Measurements from ENCODE around the gene CDV3.
"Not testable (repeated sequence)": the region's sequence is repeated elsewhere in the genome, so short reads cannot be mapped to it uniquely, and the experiment has no call there.

The CDV3 gene

GRCh38 chr3:133573629-133574194 lies at the start of gene CDV3:
Gene CDV3 (plus strand): TSS chr3:133573686. CDS start chr3:133574045, 359 bp downstream.
- DNase-seq: no peak

DNA sequence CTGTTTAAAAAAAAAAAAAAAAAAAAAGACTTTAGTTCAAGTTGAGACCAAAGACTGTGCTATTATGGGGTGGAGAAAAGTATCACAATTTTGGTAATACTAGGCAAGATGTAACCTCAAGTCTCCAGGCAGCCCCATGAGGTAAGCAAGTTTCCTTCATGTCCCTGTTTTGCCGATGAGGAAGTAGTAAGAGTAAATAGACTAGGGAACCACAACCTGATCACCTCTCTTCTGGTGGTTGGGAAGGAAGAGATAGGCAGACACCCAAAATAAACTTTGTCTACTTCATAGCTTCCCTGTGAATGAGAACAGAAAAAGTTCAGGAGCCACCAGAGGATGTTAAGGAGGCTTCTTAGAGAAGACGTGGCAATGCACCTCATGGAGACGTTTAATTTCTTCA lies 49.7 kb upstream of the CDV3 start:
- DNase-seq: not testable (repeated sequence)

- no peak for DNase-seq
These were observed 48.1 kb upstream of the CDV3 start for GRCh38 chr3:133525435-133525834.

- DNase-seq: no peak
These were observed 46.3 kb upstream of the CDV3 start for GRCh38 chr3:133527081-133527715.

GRCh38 chr3:133529809-133530208 lies 43.7 kb upstream of the CDV3 start:
- DNase-seq: no peak

GRCh38 chr3:133531981-133532380 lies 41.5 kb upstream of the CDV3 start:
- DNase-seq: no peak

DNA sequence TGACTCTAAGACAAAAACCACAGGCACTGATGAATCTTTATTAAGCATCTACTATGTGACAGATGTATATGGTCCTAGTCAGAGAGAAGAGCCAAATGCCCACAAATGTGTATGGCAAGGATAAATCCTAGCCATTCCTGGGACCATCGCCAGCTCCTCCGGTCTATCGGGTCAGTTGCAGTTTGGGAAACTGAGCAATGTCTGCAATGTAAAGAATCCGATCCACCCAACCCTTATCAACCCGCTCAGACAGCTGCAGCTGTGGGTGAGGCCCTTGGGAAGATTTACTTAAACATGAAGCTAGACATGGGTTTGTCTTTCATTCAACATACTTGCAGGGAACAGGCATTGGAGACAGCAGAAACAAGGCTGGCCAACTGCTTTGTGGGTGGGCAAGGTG lies 40.5 kb upstream of the CDV3 start:
- DNase-seq: no peak

- no peak for DNase-seq
These were observed 37.3 kb upstream of the CDV3 start for GRCh38 chr3:133535971-133536881.

DNA sequence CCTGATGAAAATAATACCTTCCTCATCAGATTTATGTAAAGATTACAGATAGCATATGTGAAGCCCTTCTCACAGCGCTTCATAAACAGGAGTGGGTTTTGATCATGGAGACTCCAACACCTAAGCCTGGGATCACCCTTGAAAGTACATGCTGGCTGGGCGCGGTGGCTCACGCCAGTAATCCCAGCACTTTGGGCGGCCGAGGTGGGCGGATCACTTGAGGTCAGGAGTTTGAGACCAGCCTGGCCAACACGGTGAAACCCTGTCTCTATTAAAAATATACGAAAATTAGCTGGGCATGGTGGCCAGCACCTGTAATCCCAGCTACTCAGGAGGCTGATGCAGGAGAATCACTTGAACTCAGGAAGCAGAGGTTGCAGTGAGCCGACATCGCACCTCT lies 36.4 kb upstream of the CDV3 start:
- DNase-seq: not testable (repeated sequence)

- DNase-seq: no peak
These were observed 35.3 kb upstream of the CDV3 start for GRCh38 chr3:133538154-133538553.

DNA sequence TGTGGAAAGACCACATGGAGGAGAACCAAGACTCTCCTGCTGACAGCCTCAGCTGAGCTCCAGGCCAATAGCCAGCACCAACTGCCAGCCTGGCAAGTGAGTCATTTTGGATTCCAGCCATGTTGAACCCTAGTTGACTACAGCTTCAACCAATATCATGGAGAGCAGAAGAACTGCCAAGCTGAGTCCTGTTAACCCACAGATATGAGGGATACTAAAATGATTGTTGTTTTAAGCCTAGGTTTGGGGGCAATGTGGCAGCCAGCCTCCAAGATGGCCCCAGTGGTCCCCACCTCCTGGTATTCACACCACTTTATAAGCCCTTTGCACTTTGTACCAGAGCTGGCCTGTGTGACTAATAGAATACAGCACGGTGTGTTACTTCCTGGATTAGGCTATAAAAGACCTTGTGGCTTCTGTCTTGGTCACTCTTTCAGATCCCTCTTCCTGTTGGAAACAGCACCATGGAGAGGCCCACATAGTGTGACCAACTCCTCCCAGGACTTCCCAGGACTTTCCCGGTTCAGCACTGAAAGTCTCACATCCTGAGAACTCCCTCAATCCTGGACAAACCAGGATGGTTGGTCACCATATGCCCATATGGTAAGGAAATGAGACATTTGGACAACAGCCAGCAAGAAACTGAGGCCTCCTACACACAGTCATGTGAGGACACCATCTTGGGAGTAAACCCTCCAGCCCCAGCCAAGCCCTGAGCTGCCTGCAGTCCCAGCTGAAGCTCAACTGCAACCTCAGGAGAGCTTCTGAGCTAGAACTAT lies 32.4 kb upstream of the CDV3 start:
- no peak for DNase-seq

GRCh38 chr3:133542871-133543270 lies 30.6 kb upstream of the CDV3 start:
- no peak for DNase-seq

GRCh38 chr3:133544983-133545382 lies 28.5 kb upstream of the CDV3 start:
- DNase-seq: not testable (repeated sequence)

GRCh38 chr3:133547432-133548041 lies 25.9 kb upstream of the CDV3 start:
- DNase-seq: no peak

- no peak for DNase-seq
These were observed 25.4 kb upstream of the CDV3 start for GRCh38 chr3:133548090-133548489.

GRCh38 chr3:133549565-133549964 lies 23.9 kb upstream of the CDV3 start:
- DNase-seq: no peak

GRCh38 chr3:133551589-133551988 lies 21.9 kb upstream of the CDV3 start:
- DNase-seq: not testable (repeated sequence)

- DNase-seq: no peak
These were observed 11.8 kb upstream of the CDV3 start for GRCh38 chr3:133561679-133562078.

GRCh38 chr3:133562376-133562775 lies 11.1 kb upstream of the CDV3 start:
- DNase-seq: no peak

- DNase-seq: no peak
These were observed 10.3 kb upstream of the CDV3 start for GRCh38 chr3:133563186-133563591.

DNA sequence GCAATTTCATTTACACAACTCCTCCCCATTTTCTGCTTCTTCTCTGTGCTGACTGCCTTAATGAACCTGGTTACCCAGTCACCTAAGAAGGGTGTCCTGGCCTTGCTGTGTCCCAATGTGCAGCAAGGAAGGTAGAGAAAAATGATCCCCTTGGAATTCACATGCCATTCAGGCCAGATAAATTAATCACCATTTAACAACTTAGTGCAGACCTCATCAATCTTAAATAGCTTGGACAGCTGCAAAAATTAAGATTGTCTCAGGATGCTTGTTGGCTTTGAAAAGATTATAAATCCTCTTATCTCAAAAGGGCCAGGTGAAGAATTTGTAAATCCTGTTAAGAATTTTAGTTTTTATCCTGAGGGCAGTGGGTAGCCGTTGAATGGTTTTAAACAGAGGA lies 9.7 kb upstream of the CDV3 start:
- DNase-seq: no peak

GRCh38 chr3:133568294-133569014 lies 5.0 kb upstream of the CDV3 start:
- DNase-seq: no peak

Measured in activated CD4-positive, alpha-beta T cell treated with anti-CD3 and anti-CD28 coated beads, Interleukin-2, Interleukin-6, amounts not matched to agents 100 ng/mL and 50 ng/mL, durations not matched to agents 16 hours and 8 hours (primary cell).